Measurements from ENCODE around the gene YWHAG. TPM values are rescaled to one million over a fixed set of nuclear protein-coding genes. Genes with fewer than 3 reads are reported as not detected.
"Not testable (repeated sequence)": the region's sequence is repeated elsewhere in the genome, so short reads cannot be mapped to it uniquely, and the experiment has no call there.

Gene YWHAG
- polyA plus RNA-seq, 4 donors = 117 to 129 (median 125) TPM

DNA sequence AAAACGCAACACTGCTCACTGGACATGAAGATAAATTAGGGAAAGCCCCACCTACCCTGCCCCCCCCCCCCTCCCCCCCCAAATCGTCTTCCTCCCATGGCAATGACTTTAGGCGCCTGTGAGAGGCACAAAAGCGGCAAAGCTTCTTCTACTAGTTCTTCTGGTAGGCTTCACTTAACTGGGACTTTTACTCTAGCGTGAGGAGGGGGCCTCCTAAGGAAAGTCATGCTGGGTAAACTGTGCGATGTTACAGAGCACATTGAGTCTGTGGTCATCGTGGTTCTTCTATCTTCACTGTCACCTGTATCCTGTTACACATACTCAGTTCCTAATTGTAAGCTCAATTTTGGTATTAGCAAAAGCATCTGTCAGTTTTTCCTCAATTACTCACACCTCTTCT, 31.2 kb downstream of the YWHAG start:
- no peak for DNase-seq (ENCODE audit: low read depth in 4 of 4, low spot score in 2 of 4)

DNA sequence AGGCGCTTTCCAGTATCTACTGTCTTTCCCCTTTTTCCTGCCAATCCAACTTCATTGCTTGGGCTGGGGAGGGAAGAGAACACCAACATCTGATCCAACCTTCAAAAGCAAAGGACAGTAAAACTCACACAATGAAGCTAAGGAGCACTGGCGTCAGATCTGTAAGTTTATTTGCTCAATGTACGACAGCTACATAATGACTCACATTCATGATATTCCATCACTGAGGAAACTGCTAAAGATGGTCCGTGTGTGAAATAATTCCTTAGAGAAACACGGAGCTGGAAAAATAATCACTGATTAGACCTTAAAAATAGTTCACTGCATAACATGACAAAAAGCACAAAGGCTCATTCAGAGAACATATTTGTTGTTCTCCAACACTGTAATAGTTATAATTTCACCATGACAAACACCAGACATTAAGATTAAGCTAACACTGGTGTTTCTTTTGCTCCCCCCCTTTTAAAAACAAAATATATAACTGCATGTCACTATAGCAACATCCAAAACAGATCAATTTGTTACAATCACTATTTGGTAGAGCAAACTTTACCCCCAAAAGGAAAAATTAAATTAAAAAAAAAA, 32.1 kb downstream of the YWHAG start:
- no peak for DNase-seq (ENCODE audit: low read depth in 4 of 4, low spot score in 2 of 4)

DNA sequence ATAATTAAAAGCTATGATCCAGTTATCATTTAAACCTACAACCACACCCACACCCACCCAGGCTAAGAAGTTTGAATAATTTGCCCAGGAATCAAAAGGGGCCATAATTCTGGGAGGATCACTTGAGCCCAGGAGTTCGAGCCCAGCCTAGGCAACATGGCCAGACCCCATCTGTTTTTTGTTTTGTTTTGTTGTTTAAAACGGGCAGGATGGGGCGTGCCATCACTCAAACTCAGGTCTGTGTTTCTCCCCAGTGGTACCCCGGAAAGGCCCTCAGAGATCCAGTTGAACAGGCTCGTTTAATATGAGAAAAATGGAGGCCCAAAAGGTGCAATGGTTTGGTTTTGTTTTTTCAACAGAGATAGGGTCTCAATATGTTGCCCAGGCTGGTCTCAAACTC, 33.0 kb downstream of the YWHAG start:
- no peak for DNase-seq (ENCODE audit: low read depth in 4 of 4, low spot score in 2 of 4)

DNA sequence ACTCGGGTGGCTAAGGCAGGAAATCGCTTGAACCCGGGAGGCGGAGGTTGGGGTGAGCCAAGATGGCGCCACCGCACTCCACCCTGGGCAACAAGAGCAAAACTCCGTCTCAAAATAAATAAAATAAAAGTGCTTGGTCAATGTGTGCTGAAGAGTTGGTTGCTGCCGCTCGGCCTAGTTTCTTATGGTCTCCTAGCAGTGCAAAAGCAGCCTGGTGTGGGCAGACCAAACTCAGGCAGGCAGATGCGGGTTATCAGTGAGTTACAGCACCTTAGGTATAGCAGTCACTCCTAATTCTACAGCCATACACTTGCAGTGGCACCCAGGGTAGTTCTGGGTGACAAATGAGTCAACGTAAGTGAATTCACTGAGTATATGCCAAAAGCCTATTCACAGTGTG, 33.7 kb downstream of the YWHAG start:
- DNase-seq (ENCODE audit: low read depth in 4 of 4, low spot score in 2 of 4) = no peak

DNA sequence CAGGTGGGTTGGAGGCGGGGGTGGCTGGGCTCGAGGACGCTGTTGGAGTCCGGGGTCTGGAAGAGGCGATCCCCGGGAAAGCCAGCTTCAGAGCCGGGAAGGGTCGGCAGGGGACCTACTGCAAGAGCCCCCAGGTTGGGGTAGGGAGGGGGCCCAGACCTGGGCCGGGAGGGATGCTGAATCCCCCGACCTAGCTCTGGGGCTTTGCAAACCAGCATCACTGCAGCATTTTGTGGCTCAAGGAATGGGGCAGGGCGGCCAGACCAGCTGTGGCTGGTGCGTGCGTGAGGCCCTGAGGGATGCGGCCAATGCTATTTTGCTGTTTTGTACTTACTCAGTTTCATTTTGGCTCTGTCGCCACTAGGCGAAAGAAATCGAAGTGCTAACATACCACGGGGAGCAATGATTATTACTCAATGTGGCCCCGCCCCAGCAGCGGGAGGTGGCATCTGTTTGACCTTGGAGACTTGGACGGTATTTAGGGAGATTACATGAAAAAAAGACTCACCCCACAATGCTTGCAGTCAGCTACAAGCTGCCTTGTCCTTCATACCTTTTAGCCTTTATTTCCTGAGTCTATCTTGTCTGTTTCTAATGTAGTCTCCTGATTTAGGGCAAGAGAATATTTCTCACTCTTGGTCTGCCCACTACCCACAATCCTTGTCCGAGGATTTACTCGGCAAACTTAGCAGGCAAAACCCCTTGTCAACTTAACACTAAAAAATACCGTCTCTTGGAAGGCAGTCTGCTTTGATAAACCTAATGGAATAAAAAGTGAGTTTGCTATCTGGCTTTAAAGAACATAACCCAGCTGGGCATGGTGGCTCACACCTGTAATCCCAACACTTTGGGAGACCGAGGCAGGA, 40.1 kb downstream of the YWHAG start:
- DNase-seq (ENCODE audit: low read depth in 4 of 4, low spot score in 2 of 4) = peak in 1 of 4 donors; percentile 37

DNA sequence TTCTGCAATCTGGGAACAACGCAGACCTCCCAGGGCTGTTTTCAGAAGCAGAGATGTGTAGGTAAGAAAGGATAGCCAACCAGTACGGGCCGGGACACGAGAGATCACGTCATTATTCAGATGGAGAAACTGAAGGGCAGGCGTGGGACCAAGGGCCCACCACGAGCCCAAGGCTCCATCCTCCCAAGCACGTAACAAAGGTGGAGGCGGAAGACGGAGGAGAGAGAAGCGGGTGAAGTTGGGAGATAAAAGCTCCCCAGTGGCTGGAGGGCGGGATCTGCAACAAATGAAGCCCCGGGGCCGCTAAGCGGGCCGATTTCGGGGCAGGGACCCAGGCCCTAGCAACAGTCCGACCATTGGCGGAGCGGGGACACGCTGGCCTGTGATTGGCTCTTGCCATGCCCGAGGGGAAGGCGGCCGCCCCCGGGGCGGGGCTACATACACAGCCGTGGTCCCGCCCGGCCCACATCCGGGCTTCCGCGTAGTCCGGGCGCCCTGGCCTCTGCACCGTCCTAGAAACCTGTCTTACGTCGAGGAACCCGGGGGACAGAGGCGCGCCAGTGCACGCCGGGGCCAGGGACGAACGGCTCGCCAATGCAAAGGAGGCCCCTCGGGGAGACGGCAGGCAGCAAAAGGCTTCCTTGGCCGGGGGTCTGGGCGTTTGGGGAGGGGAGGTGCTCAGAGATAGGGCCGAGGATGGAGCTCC, 40.9 kb downstream of the YWHAG start:
- peak; percentile 91 to 95 (median 92) for DNase-seq (ENCODE audit: low read depth in 4 of 4, low spot score in 2 of 4)

DNA sequence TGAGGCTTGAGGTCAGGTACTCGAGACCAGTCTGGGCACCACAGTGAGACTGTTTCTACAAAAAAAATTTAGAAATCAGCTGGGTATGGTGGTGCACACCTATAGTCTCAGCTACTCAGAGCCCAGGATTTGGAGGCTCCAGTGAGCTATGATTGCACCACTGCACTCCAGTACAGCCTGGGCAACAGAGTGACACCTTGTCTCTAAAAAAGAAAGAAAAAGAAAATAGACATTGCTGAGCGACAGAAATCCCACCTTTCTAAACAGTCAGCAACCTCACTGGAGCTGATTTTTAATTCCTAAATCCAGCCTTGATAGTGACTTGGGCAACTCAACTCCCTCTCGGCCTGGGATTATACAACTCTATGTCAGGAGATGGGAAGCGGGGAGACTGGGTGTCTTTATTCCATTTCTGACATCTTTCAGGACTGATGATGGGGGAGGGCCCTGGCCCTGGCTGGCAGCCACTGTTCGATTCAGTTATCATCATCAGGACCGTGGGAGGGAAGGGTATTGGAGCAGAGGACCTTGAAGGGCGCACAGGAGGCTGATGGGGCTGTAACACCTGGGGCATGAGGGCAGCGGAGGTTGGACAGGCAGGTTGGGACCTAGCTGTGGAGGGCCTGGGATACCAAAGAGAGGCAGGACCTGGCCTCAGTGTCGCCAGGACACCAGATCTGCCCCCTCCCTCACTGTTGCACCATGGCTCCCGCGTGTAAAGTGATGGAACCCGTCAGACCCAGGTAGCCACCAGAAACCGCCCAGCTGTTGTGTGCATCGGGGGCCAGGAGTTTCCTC, 41.6 kb downstream of the YWHAG start:
- DNase-seq (ENCODE audit: low read depth in 4 of 4, low spot score in 2 of 4) = no peak

DNA sequence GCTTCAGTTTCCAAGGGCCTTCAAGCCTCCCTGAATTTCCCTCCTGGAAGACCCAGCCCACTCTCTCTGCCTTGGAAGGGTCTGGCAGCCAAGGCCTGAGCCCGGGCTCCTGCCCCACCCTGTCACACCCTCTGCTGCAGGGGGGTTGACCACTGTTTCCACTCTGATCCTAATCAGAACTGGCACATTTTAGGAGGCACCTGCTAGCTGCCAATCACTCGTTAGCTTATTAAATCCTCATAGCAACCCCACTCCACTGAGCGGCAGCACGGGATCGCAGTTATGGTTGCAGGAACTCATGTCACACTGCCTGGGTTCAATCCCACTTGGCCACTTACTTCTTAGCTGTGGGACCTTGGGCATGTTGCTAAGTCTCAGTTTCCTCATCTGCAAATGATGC, 43.4 kb downstream of the YWHAG start:
- DNase-seq (ENCODE audit: low read depth in 4 of 4, low spot score in 2 of 4) = no peak

DNA sequence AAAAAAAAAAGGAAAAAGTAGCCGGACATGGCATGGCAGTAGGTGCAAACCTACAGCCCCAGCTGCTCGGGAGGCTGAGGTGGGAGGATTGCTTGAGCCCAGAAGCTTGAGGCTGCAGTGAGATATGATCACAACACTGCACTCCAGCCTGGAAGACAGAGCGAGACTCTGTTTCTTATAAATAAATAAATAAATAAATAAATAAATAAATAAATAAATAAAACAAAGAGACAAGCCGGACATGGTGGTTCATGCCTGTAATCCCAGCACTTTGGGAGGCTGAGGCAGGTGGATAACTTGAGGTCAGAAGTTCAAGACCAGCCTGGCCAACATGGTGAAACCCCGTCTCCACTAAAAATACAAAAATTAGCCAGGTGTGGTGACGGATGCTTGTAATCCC, 44.1 kb downstream of the YWHAG start:
- not testable (repeated sequence) for DNase-seq (ENCODE audit: low read depth in 4 of 4, low spot score in 2 of 4)

DNA sequence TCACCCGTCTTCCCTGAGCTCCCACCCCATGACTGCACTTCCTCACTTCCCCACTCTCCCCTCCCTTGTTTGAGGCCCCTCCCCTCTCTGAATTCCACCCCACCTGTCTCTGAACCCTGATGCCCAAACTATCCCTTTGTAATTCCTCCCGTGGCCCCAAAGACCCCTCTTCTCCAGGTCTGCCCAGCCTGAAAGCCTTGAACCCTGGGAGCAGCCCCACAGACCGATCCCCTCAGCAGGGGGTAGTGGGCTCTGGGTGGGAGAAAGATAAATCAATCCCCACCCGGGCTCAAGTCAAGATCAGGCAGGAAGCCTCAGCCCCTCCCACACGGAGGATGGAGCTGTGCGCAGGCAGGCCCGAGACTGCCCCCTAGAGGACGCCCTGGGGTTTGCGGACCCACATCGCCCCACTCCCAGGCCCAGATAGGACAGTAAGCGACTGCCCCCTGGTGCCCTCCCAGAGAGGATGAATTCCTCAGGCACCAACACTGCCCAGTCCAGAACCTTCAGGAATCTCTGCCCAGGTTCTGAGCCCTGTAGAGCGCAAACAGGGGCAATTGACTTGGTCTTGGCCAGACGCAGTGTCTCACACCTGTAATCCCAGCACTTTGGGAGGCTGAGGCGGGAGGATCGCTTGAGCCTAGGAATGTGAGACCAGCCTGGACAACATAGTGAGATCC, 44.6 kb downstream of the YWHAG start:
- peak in 3 of 4 donors; percentile 56 to 85 (median 77) for DNase-seq (ENCODE audit: low read depth in 4 of 4, low spot score in 2 of 4)

DNA sequence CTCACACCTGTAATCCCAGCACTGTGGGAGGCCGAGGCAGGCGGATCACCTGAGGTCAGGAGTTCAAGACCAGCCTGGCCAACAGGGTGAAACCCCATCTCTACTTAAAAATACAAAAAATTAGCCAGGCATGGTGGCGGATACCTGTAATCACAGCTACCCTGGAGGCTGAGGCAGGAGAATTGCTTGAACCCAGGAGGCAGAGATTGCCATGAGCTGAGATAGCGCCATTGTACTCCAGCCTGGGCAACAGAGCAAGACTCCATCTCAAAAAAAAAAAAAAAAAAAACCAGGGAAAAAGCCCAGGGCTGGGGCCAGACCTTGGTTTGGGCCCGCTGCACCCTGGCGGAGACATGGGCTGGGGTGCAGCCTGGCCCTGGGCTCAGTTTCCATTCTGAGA, 47.0 kb downstream of the YWHAG start:
- not testable (repeated sequence) for DNase-seq (ENCODE audit: low read depth in 4 of 4, low spot score in 2 of 4)

DNA sequence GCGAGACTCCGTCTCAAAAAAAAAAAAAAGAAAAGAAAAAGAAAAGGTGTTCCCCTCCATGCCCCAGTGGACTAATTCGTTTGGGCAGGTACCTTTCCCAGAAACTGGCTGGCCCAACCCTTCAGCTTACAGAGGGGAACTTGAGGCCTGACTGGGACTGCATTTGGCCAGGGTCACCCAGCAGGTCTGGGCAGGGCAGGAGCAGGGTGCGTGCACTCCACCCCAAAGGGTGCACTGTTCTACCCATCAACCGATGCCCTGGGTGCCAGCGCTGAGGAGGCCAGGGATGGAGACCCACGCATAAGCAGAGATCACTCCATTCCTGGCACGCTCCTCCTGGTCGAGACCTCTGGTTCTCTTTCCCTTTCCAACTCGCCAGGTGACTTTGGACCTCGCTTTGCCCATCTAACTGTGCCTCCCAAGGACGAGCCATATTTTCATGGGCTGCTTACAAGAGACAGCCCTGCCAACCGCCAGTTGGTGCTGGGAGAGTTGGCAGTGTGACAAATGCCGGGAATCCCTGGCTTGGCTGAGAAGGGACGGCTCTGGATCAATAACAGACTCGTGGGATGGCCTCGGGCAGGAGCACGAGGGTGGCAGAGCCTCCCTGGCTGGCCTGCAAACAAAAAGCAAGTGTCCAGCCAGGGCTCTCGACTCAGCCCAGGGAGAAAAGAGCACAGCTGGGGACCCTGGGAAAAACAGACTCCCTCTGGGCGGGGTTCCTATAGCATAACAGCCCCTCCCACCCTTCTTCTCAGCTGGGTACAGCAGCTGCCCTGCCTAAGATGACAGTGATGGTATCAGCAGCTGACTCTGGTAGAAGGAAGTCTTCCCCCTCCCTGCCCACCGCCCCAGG, 48.5 kb downstream of the YWHAG start:
- no peak for DNase-seq (ENCODE audit: low read depth in 4 of 4, low spot score in 2 of 4)

DNA sequence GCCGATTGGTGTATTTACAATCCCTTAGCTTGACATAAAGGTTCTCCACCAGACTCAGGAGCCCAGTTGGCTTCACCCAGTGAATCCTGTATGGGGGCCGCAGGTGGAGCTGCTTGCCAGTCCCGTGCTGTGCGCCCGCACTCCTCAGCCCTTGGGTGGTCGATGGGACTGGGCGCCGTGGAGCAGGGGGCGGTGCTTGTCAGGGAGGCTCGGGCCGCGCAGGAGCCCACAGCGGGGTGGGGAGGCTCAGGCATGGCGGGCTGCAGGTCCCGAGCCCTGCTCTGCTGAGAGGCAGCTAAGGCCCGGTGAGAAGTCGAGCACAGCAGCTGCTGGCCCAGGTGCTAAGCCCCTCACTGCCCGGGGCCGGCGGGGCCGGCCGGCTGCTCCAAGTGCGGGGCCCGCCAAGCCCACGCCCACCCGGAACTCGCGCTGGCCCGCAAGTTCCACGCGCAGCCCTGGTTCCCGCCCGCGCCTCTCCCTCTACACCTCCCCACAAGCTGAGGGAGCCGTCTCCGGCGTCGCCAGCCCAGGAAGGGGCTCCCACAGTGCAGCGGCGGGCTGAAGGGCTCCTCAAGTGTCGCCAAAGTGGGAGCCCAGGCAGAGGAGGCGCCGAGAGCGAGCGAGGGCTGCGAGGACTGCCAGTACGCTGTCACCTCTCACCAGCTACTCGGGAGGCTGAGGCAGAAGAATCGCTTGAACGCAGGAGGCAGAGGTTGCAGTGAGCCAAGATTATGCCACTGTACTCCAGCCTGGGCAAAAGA, 49.3 kb downstream of the YWHAG start:
- not testable (repeated sequence) for DNase-seq (ENCODE audit: low read depth in 4 of 4, low spot score in 2 of 4)

DNA sequence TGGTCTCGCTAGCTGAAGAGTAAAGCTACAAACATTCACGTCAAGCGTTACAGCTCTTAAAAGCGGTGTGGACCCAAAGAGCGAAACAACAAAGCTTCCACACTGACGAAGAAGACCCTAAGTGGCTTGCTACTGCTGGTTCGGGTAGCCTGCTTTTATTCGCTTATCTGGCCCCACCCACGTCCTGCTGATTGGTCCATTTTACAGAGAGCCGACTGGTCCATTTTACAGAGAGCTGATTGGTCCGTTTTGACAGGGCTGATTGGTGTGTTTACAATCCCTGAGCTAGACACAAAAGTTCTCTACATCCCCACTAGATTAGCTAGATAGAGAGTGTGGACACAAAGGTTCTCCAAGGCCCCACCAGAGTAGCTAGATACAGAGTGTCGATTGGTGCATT, 49.9 kb downstream of the YWHAG start:
- DNase-seq (ENCODE audit: low read depth in 4 of 4, low spot score in 2 of 4) = not testable (repeated sequence)

DNA sequence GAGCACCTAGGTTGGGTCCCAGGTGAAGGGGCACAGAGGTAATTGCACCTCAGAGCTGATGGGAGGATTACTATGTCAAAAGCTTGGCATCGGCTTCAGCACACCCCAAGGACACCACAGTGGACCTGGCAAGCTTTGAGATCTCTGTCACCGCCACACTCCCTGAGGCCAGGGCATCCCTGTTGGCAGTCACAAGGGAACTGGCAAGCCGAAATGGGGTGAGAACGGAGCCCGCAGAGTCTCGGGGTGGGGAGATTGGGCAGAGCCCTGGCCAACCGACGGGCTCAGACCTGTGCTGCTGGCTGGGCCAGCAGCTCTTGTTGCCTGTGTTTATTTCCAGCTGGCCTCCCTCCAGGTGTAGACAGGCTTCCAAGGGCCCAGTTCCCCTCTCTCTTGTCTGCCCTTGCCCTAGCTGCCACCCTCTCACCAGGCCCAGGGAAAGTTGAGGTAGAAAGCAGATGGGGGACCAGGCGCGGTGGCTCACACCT, 53.9 kb downstream of the YWHAG start:
- DNase-seq (ENCODE audit: low read depth in 4 of 4, low spot score in 2 of 4) = no peak

DNA sequence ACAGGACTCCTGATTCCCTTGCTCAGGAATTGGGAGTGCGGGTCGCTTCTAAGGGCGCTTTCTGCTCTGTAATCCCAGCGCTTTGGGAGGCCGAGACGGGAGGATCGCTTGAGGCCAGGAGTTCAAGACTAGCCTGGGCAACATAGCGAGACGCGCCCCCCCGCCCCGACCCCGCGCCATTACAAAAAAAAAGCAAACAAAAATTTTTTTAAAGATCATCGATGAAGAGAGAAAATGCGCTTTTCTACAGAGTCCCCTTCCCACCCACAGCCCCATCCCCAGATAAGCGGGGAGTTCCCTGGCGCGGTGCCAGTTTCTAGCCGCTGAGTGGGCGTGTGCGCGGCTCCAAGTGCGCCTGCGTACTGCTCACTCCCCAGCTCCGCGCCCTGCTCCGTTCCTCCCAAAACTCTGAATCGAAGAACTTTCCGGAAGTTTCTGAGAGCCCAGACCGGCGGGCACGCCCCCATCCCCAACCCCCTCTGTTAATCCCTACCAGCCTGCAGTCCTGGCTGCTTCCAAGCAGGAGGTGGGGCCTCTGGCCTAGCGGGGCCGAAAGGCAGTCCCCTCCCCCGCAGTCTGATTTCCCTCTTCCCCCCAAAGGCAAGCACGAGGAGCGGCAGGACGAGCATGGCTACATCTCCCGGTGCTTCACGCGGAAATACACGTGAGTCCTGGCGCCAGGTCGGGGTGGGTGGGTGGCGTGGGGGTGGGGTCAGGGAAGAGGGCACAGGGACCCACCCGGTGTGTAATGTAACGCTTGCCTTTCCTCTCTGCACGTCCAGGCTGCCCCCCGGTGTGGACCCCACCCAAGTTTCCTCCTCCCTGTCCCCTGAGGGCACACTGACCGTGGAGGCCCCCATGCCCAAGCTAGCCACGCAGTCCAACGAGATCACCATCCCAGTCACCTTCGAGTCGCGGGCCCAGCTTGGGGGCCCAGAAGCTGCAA, 55.3 kb downstream of the YWHAG start:
- peak in 3 of 4 donors; percentile 80 to 86 (median 85) for DNase-seq (ENCODE audit: low read depth in 4 of 4, low spot score in 2 of 4)
